NCI-H2196 (cell line): ENCODE results near the gene PRSS27.
"Not testable (repeated sequence)": the region's sequence is repeated elsewhere in the genome, so short reads cannot be mapped to it uniquely, and the experiment has no call there.

ENCODE experiments used
- DNase-seq: peaks from one replicate; lab custom pipeline; 2025; ENCODE audit not compliant: unreplicated experiment; lab: John Stamatoyannopoulos, UW

The PRSS27 gene

GRCh38 chr16:2678206-2678965, 41.6 kb downstream of the PRSS27 start:
- DNase-seq, result not testable (repeated sequence)

- not testable (repeated sequence) for DNase-seq
These were observed 43.1 kb downstream of the PRSS27 start for GRCh38 chr16:2676937-2677336.

DNA sequence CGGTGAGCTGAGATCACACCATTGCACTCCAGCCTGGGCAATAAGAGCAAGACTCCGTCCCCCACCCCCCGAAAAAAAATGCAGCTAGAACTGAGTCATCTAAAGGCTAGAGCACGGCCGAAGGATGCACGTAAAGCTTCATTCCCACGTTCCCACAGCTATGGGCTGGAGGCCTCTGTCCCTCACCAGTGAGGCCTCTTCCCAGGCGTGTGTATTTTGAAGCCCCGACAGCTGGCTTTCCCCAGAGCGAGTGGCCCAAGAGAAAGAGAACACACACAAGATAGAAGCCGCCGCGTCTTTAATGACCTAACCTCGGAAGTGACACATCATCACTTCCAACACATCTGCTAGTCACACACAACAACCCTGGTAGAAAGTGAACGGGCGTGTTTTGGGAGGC, 44.3 kb downstream of the PRSS27 start:
- no peak for DNase-seq

DNA sequence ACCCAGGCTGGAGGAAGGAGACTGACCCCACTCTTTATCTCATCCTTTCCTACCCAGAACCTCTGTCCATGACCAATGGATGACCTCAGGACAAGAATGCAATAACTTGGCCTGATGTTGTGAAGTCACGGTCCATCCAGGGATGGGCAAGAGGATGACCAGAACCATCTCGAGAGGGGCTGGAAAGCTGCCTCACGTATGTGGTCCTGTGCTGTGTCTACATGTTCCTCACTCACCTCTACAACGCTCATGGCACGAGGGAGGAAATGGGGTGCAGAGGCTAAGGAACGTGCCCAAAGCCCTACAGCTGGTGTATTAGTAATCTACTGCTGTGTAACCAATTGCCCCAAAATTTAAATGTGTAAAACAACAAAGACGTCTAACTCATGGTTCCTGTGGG, 45.0 kb downstream of the PRSS27 start:
- DNase-seq, result no peak

DNA sequence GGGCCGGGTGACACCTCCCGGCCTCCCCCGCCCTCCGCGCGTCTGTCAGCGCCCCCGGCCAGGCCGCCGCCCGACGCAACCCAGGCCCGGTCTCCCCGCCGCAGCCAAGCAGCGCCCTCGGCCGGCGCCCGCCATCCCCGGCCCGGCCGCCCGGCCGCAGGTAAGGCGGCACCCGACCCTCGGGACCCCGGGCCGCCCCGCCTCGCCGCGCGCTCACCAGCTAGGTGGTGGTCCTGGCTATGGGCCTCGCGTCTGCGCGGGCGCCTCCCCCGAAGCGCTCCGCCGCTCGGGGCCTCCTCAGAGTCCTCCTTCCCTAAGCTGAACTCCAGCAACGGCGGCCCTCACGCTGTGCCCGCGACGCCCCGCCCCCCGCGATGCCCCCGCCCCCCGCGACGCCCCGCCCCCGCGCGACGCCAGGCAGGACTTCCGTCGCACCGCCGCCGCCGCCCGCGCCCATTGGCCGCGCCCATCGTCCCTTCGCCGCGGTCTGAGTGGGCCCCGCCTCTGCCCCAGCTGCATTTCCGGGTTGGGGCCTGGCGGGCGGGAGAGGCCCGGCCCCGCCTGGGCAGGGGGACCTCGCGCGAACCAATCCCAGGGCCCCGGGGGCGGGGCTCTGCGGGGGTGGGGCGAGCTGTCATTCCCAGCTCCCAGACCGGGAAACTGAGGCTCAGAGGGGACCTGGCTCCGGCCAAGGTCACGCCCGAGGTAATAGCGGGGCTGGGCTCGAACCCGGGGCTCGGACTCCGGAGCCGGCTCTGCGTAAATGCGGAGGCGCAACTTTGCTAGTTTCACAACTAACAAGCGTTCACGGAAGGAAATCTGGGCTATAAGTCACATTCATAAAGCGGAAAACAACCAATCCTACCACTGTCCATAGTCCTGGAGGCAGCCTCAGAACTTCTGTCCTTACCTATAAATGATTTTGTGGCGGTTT, 46.7 kb downstream of the PRSS27 start:
- DNase-seq, result peak; percentile 95

GRCh38 chr16:2671741-2672140, 48.3 kb downstream of the PRSS27 start:
- DNase-seq, result no peak

GRCh38 chr16:2671193-2671592, 48.8 kb downstream of the PRSS27 start:
- not testable (repeated sequence) for DNase-seq

DNA sequence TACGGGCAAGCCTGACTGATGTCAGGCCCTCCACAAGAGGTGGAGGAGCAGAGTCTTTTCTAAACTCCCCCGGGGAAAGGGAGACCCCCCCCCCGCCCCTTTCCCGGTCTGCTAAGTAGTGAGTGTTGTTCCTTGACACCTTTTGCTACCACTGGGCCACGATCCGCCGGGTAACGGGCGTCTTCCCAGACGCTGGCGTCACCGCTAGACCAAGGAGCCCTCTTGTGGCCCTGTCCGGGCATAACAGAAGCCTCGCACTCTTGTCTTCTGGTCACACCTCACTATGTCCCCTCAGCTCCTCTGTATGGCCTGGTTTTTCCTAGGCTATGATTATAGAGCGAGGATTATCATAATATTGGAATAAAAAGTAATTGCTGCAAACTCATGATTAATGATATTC, 50.0 kb downstream of the PRSS27 start:
- DNase-seq, result peak; percentile 39

GRCh38 chr16:2669587-2669986, 50.4 kb downstream of the PRSS27 start:
- not testable (repeated sequence) for DNase-seq

DNA sequence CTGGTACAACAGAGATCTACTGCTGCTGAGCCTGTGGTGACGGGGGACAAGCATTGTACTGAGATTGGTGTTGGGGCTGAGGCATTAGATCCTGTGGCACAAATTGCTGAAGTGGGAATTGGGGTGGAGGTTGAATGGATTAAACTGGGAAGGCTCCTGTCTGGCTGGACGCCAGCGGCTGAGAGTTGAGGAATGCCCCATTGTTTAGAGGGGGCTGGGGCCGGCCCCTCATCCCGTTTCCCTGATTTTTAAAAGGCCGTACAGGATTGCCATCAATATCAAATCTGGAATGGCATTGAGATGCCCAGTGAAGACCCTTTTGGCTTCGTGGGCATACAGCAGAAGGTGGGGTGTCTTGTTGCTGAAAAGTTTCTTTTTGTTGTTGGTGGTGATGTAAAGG, 53.4 kb downstream of the PRSS27 start:
- not testable (repeated sequence) for DNase-seq

DNA sequence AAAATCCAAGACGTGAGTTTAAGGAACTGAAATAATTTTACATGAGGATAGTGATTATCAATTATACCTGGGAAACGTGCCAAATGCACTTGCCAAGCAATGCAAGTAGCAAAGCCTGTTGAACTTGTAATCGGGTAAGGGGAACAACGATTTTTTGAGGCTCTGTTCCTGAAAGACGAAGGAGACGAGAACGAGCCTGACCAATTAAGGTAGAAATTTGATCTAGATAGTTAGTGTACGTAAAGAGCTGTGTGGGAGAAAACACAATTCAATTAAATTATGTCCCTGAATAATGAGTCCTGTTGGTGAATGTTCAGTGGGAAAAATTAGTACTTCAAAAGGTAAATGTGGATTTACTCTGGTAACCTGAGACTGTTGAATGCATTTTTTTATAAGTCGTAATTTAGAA, 55.4 kb downstream of the PRSS27 start:
- peak; percentile 35 for DNase-seq

DNA sequence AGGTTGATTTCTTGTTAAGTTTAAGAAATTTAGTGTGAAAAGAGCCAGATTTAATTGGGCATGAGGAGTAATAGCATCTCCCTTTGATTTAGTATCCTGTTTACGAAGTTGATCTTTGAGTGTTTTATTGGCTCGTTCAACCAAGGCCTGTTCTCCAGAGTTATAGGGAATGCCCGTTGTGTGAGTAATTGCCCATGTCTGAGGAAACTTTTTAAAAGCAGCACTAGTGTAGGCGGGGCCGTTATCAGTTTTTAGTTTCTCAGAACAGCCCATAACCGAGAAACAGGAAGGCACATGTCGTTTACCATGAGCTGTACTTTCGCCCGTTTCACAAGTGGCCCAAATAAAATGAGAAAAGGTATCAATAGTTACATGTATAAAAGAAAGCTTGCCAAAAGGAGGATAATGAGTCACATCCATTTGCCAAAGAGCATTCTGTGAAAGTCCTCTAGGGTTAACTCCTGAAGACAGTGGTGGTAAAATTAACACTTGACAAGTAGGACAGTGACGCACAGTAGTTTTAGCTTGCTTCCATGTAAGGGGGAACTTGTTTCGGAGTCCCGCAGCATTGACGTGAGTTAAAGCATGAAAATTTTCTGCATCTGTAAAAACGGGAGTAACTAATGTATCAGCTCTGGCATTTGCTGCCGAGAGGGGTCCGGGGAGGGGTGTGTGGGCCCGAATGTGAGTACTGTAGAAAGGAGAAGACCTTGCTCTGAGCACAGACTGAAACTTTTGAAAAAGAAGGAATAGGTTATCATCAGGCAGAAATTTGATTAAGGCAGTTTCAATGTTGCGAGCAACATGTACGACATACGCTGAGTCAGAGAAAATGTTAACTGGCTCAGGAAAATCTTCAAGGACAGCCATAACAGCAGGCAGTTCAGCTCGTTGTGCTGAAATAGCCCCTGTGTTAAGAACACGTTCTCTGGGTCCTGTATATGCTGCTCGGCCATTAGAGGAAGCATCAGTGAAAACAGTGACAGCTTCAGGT, 56.2 kb downstream of the PRSS27 start:
- no peak for DNase-seq
